ENCODE measurements around the gene CDKL1.

- TF ChIP-seq CTCF (conservative IDR thresholded peaks at IDR 0.05 in 1 of 2, IDR thresholded peaks at IDR 0.05 in 1 of 2; ENCODE audit: low read depth in 1 of 2, low read length in 2 of 2) (no peak), EZH2 (IDR thresholded peaks at IDR 0.05; ENCODE audit: low read length, missing control alignments) (no peak)
Measured at GRCh38 chr14:50371546-50371945, 25.1 kb downstream of the CDKL1 start.
